ENCODE results near the gene BUB3. TPM values are rescaled to one million over a fixed set of nuclear protein-coding genes. Genes with fewer than 3 reads are reported as not detected.

BUB3 gene
- total RNA-seq, 1 experiment from 2014 or later, result 393 TPM

GRCh38 chr10:123149568-123150270, 4.5 kb upstream of the BUB3 start:
- no peak overlapping the region for H2AFZ ChIP-seq (ENCODE audit: low read length)
- peaks cover 13% of the 10 kb centered on the region for H3K4me1 ChIP-seq (ENCODE audit: low read length)
- no peaks in the 10 kb centered on the region for H3K9me3 ChIP-seq (ENCODE audit: low read length)
- peaks cover under 1% of the 10 kb centered on the region; the same call in 1 of the 2 replicates for H4K20me1 ChIP-seq (ENCODE audit: insufficient read depth, low read depth, low read length)
- H3K4me2 ChIP-seq (ENCODE audit: low read depth, low read length, poor library complexity, severe bottlenecking), result no peak overlapping the region
- no peak overlapping the region for H3K4me3 ChIP-seq (ENCODE audit: low read length)
- DNase-seq, result no peak
- no peaks in the 10 kb centered on the region for H3K36me3 ChIP-seq (ENCODE audit: insufficient read depth, low read length)
- H3K79me2 ChIP-seq (ENCODE audit: low read length), result peaks cover 5% of the 10 kb centered on the region
- H3K9ac ChIP-seq (ENCODE audit: low read length), result no peak overlapping the region
- no peaks in the 10 kb centered on the region for H3K9me2 ChIP-seq (replicated peaks; ENCODE audit: insufficient read depth, low read length)
- no peaks in the 10 kb centered on the region for H3K27me3 ChIP-seq (ENCODE audit: low read length)
- no peak overlapping the region for H3K27ac ChIP-seq (ENCODE audit: low read length)

GRCh38 chr10:123150271-123150985, 3.8 kb upstream of the BUB3 start:
- H3K4me1 ChIP-seq (ENCODE audit: low read length), result peaks cover 16% of the 10 kb centered on the region
- H3K9ac ChIP-seq (ENCODE audit: low read length), result no peak overlapping the region
- no peak overlapping the region for H3K4me2 ChIP-seq (ENCODE audit: low read depth, low read length, poor library complexity, severe bottlenecking)

DNA sequence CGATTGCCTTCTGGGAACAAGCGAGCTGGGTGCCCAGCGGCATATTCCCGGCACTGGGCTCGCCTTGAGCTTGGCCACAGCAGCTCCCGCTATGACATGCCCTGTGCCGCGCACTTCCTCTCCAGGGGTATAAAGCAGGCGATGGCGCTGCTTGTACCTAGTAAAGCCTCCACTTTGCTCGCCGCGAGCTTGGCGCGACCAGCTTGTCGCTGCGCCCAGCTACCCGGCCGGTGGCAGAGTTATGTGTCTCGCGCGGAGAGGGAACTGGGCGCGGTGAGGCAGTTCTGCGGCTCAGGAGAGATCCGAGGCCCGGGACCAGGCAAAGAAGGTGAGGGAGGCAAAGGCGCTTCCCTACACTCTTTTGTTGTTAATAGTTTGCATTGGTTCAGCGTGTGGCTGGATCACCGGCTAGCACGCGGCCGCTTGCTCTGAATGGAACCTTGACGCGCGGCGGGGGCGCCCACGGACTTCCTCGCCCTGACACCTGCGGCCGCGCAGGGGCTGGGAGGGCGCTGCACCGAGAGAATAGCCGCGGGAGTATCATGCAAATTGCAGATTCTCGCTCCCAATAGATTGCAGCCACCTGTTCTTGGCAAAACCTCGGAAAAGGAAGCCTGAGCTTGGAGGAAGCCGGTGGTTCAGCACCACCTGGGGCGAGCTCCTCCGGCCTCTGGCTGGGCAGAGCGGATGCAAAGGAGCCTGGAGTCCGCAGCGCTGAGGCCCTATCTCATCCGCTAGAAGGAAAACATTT, 3.0 kb upstream of the BUB3 start:
- H3K4me2 ChIP-seq (ENCODE audit: low read depth, low read length, poor library complexity, severe bottlenecking), result peak overlapping the region; percentile 47
- no peaks in the 10 kb centered on the region for H3K9me3 ChIP-seq (ENCODE audit: low read length)
- H3K9me2 ChIP-seq (replicated peaks; ENCODE audit: insufficient read depth, low read length), result no peaks in the 10 kb centered on the region
- DNase-seq, result no peak
- H3K4me3 ChIP-seq (ENCODE audit: low read length), result peak overlapping the region; percentile 13; the same call in 1 of the 2 replicates
- peaks cover 14% of the 10 kb centered on the region for H4K20me1 ChIP-seq (ENCODE audit: insufficient read depth, low read depth, low read length)
- peak overlapping the region; percentile 25; the same call in 1 of the 2 replicates for H3K9ac ChIP-seq (ENCODE audit: low read length)
- H3K79me2 ChIP-seq (ENCODE audit: low read length), result peaks cover 20% of the 10 kb centered on the region
- H2AFZ ChIP-seq (ENCODE audit: low read length), result no peak overlapping the region; the same call in 1 of the 2 replicates
- peaks cover 12% of the 10 kb centered on the region for H3K36me3 ChIP-seq (ENCODE audit: insufficient read depth, low read length)
- H3K4me1 ChIP-seq (ENCODE audit: low read length), result peaks cover 24% of the 10 kb centered on the region
- H3K27ac ChIP-seq (ENCODE audit: low read length), result no peak overlapping the region
- no peaks in the 10 kb centered on the region for H3K27me3 ChIP-seq (ENCODE audit: low read length)

More at GRCh38 chr10:123150271-123150985, 3.8 kb upstream of the BUB3 start:
- no peak for DNase-seq
- no peak overlapping the region for H3K4me3 ChIP-seq (ENCODE audit: low read length)
- no peak overlapping the region for H3K27ac ChIP-seq (ENCODE audit: low read length)
- peaks cover 12% of the 10 kb centered on the region for H3K79me2 ChIP-seq (ENCODE audit: low read length)
- no peaks in the 10 kb centered on the region for H3K9me3 ChIP-seq (ENCODE audit: low read length)
- H3K36me3 ChIP-seq (ENCODE audit: insufficient read depth, low read length), result peaks cover 5% of the 10 kb centered on the region
- no peaks in the 10 kb centered on the region for H3K9me2 ChIP-seq (replicated peaks; ENCODE audit: insufficient read depth, low read length)
- H2AFZ ChIP-seq (ENCODE audit: low read length), result no peak overlapping the region
- H4K20me1 ChIP-seq (ENCODE audit: insufficient read depth, low read depth, low read length), result peaks cover 8% of the 10 kb centered on the region; the same call in 1 of the 2 replicates
- no peaks in the 10 kb centered on the region for H3K27me3 ChIP-seq (ENCODE audit: low read length)

DNA sequence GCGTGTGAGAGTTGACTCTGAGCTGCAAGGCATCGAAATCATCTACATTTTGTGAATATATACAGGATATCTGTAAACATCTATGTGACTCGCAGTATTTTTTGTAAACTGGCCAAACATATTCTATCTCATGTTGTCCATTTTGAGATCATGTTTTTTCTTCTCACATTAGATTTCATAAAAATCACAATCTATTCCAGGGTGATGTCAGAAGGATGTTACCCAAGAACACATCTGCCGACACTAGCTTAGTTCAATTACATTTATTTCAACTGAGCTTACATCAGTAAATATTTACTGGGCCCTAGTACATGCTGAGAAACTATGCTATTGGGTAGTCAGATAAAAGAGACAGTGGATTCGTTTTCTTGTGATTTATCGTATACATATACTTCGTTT, 2.5 kb upstream of the BUB3 start:
- Histone ChIP-seq H3K27me3 (ENCODE audit: low read length) (no peaks in the 10 kb centered on the region), H3K4me1 (ENCODE audit: low read length) (peaks cover 28% of the 10 kb centered on the region), H3K4me2 (ENCODE audit: low read depth, low read length, poor library complexity, severe bottlenecking) (peak overlapping the region; percentile 47), H3K79me2 (ENCODE audit: low read length) (peaks cover 25% of the 10 kb centered on the region), H2AFZ (ENCODE audit: low read length) (no peak overlapping the region; the same call in 1 of the 2 replicates), H3K4me3 (ENCODE audit: low read length) (peak overlapping the region; percentile 13; the same call in 1 of the 2 replicates), H4K20me1 (ENCODE audit: insufficient read depth, low read depth, low read length) (peaks cover 17% of the 10 kb centered on the region), H3K27ac (ENCODE audit: low read length) (no peak overlapping the region), H3K9ac (ENCODE audit: low read length) (peak overlapping the region; percentile 25; the same call in 1 of the 2 replicates), H3K36me3 (ENCODE audit: insufficient read depth, low read length) (peaks cover 17% of the 10 kb centered on the region), H3K9me2 (replicated peaks; ENCODE audit: insufficient read depth, low read length) (no peaks in the 10 kb centered on the region), H3K9me3 (ENCODE audit: low read length) (no peaks in the 10 kb centered on the region)
- no peak for DNase-seq

DNA sequence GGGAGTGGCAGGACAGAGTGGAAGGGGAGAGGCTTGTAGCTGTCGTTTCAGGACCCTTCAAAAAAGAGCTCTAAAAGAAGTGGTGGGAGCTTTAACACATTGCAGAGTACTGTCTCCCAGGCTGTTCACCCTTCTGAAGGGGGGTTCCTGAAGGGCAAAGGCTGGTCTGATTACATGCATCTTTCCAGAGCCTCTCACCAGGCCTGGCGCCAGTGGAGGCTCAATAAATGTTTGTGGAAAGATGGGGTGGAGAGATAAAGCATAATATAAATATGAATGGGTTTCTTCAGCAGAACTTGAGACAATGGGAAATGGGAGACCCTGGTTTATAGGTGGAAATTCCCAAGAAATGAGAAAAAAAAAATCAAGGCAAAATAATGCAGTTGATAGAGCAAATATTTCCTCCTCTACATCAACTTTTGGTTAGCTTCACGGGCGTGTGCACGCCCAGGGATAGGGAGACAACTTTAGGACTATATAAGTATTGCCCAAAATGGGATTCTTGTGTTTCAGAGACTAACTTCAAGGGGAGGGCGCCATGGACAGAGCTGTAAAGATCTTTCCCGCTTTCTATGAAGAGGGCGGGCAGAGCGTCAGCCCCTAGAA, 613 bp upstream of the BUB3 start:
- Histone ChIP-seq H3K4me1 (ENCODE audit: low read length) (peaks cover 45% of the 10 kb centered on the region), H3K27me3 (ENCODE audit: low read length) (no peaks in the 10 kb centered on the region), H2AFZ (ENCODE audit: low read length) (peak overlapping the region; percentile 77), H3K36me3 (ENCODE audit: insufficient read depth, low read length) (peaks cover 35% of the 10 kb centered on the region), H3K4me2 (ENCODE audit: low read depth, low read length, poor library complexity, severe bottlenecking) (peak overlapping the region; percentile 29), H4K20me1 (ENCODE audit: insufficient read depth, low read depth, low read length) (peaks cover 29% of the 10 kb centered on the region), H3K27ac (ENCODE audit: low read length) (no peak overlapping the region), H3K9ac (ENCODE audit: low read length) (no peak overlapping the region; the same call in 1 of the 2 replicates), H3K79me2 (ENCODE audit: low read length) (peaks cover 44% of the 10 kb centered on the region), H3K4me3 (ENCODE audit: low read length) (no peak overlapping the region), H3K9me2 (replicated peaks; ENCODE audit: insufficient read depth, low read length) (no peaks in the 10 kb centered on the region), H3K9me3 (ENCODE audit: low read length) (no peaks in the 10 kb centered on the region)
- no peak for DNase-seq

DNA sequence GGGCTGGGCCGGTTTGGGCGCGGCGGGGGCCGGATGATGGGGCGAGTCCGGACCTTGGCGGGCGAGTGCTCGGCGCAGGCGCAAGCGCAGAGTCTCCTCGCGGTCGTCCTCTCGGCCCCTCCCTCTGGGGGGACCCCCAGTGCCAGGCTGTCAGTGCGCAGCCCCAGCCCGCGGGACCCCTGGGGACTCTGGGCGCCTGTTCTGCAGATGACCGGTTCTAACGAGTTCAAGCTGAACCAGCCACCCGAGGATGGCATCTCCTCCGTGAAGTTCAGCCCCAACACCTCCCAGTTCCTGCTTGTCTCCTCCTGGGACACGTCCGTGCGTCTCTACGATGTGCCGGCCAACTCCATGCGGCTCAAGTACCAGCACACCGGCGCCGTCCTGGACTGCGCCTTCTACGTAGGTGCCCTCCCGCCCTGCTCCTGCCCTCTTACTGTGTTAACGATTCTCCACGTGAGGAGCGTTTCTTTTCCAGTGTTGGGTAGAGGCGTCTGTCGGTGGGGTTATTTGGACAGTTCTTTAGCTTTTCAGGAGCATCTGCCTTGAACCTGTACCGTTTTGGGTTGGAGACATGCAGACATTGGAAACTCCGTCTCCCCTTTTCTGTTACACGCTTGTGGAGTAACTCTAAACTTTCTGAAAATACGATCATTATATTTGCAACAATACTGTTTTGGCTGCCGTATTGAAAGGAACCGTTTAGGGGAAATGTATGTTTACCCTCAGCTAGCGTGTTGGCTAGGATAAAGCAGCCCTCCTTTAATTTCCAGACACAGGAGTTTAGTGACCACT, 706 bp downstream of the BUB3 start:
- Histone ChIP-seq H3K79me2 (ENCODE audit: low read length) (peaks cover 57% of the 10 kb centered on the region), H3K36me3 (ENCODE audit: insufficient read depth, low read length) (peaks cover 47% of the 10 kb centered on the region), H2AFZ (ENCODE audit: low read length) (peak overlapping the region; percentile 66; the same call in 1 of the 2 replicates), H3K27me3 (ENCODE audit: low read length) (no peaks in the 10 kb centered on the region), H3K9me2 (replicated peaks; ENCODE audit: insufficient read depth, low read length) (no peaks in the 10 kb centered on the region), H3K9ac (ENCODE audit: low read length) (peak overlapping the region; percentile 99), H3K4me3 (ENCODE audit: low read length) (peak overlapping the region; percentile 82), H3K27ac (ENCODE audit: low read length) (peak overlapping the region; percentile 87), H3K9me3 (ENCODE audit: low read length) (no peaks in the 10 kb centered on the region), H4K20me1 (ENCODE audit: insufficient read depth, low read depth, low read length) (peaks cover 30% of the 10 kb centered on the region), H3K4me1 (ENCODE audit: low read length) (peaks cover 46% of the 10 kb centered on the region), H3K4me2 (ENCODE audit: low read depth, low read length, poor library complexity, severe bottlenecking) (peak overlapping the region; percentile 87)
- DNase-seq, result peak; percentile 84

GRCh38 chr10:123156078-123156477, 1.9 kb downstream of the BUB3 start:
- H4K20me1 ChIP-seq (ENCODE audit: insufficient read depth, low read depth, low read length), result peaks cover 37% of the 10 kb centered on the region
- peaks cover 69% of the 10 kb centered on the region for H3K79me2 ChIP-seq (ENCODE audit: low read length)
- H3K9me2 ChIP-seq (replicated peaks; ENCODE audit: insufficient read depth, low read length), result no peaks in the 10 kb centered on the region
- H3K9me3 ChIP-seq (ENCODE audit: low read length), result no peaks in the 10 kb centered on the region
- no peak overlapping the region for H2AFZ ChIP-seq (ENCODE audit: low read length)
- H3K9ac ChIP-seq (ENCODE audit: low read length), result 0 out of 2 replicates have a peak overlapping the region, but pooled peaks have one; percentile 7
- H3K27me3 ChIP-seq (ENCODE audit: low read length), result no peaks in the 10 kb centered on the region
- no peak for DNase-seq
- peak overlapping the region; percentile 82 for H3K4me3 ChIP-seq (ENCODE audit: low read length)
- peak overlapping the region; percentile 87 for H3K4me2 ChIP-seq (ENCODE audit: low read depth, low read length, poor library complexity, severe bottlenecking)
- H3K27ac ChIP-seq (ENCODE audit: low read length), result no peak overlapping the region
- peaks cover 45% of the 10 kb centered on the region for H3K4me1 ChIP-seq (ENCODE audit: low read length)
- peaks cover 59% of the 10 kb centered on the region for H3K36me3 ChIP-seq (ENCODE audit: insufficient read depth, low read length)

All from Karpas-422 (cell line).